HEK293 (cell line): ENCODE measurements around the gene NSUN6.
A peak's percentile ranks its signal among the peaks of the same experiment; 100 is the strongest.

Experiments
- CTCF ChIP-seq: fragments of 450-650 bp; formaldehyde crosslinking; IDR thresholded peaks from 2 replicates; pipeline ENCODE4 v1.5.1; 2016; ENCODE audit warnings: missing biosample characterization, missing genetic modification characterization
- ZNF112 ChIP-seq: fragments of 450-650 bp; formaldehyde crosslinking; IDR thresholded peaks from 2 replicates; pipeline ENCODE4 v1.5.0; 2017; ENCODE audit warnings: missing biosample characterization, missing genetic modification characterization
- ZNF16 ChIP-seq: fragments of 450-650 bp; formaldehyde crosslinking; IDR thresholded peaks from 2 replicates; pipeline ENCODE4 v1.5.1; 2016; ENCODE audit warnings: low read depth, missing biosample characterization, missing genetic modification characterization
- ZNF18 ChIP-seq: fragments of 450-650 bp; formaldehyde crosslinking; IDR thresholded peaks from 2 replicates; pipeline ENCODE4 v1.5.1; 2016; ENCODE audit warnings: missing biosample characterization, missing genetic modification characterization
- ZNF24 ChIP-seq: fragments of 450-650 bp; formaldehyde crosslinking; IDR thresholded peaks from 2 replicates; pipeline ENCODE4 v1.5.1; 2016; ENCODE audit warnings: missing biosample characterization, missing genetic modification characterization
- ZNF274 ChIP-seq, 2 experiments: fragments of 200-500 bp in 1 of 2; fragments of 450-650 bp in 1 of 2; sonication (Bioruptor generic) in 1 of 2; formaldehyde crosslinking in 1 of 2; IDR thresholded peaks; 2 replicates each; pipeline versions ENCODE4 v1.5.1 to v1.6.1; 2014 to 2016; ENCODE audit warnings: borderline replicate concordance in 1 of 2, inconsistent platforms in 1 of 2, low read length in 1 of 2, missing biosample characterization in 1 of 2, missing genetic modification characterization in 1 of 2
- ZNF426 ChIP-seq: fragments of 450-650 bp; formaldehyde crosslinking; IDR thresholded peaks from 2 replicates; pipeline ENCODE4 v1.5.1; 2017; ENCODE audit warnings: missing biosample characterization, missing genetic modification characterization, mild to moderate bottlenecking, inconsistent platforms, moderate library complexity
- ZNF501 ChIP-seq: fragments of 450-650 bp; formaldehyde crosslinking; IDR thresholded peaks from 2 replicates; pipeline ENCODE4 v1.5.1; 2016; ENCODE audit warnings: missing biosample characterization, missing genetic modification characterization
- ZNF585B ChIP-seq: fragments of 450-650 bp; formaldehyde crosslinking; IDR thresholded peaks from 2 replicates; pipeline ENCODE4 v1.5.1; 2016; ENCODE audit warnings: missing biosample characterization, missing genetic modification characterization
- ZNF701 ChIP-seq: fragments of 450-650 bp; formaldehyde crosslinking; IDR thresholded peaks from 2 replicates; pipeline ENCODE4 v1.5.1; 2016; ENCODE audit warnings: missing biosample characterization, missing genetic modification characterization
- ZNF747 ChIP-seq: fragments of 450-650 bp; formaldehyde crosslinking; IDR thresholded peaks from 2 replicates; pipeline ENCODE4 v1.5.1; 2016; ENCODE audit warnings: missing biosample characterization, missing genetic modification characterization
- TF ChIP-seq, protein P1 (sequence below): fragments of 450-650 bp; formaldehyde crosslinking; IDR thresholded peaks from 2 replicates; pipeline ENCODE4 v1.5.1; 2016; ENCODE audit warnings: missing biosample characterization, missing genetic modification characterization

DNA sequence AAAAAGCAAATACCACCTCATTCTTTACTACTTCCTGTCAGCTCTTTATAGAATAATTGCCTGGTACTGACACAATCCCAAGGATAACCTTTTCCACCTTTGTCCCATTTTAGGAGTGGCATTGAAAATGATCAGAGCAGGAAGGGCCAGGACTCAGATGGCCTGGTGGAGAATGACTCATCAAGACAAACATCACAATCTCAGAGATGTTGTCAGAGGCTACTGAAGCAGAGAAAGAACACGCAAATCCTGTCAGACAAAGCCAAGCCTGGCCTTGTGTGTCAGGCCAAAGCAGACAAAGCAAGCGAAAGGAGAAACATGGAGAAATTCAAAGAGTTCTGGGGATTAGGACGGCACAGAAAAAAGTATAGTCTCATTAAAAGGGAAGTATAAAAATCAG is 40.9 kb downstream of the NSUN6 start:
- TF ChIP-seq ZNF701 (tag by site-specific recombination) (no peak), ZNF18 (tag by site-specific recombination) (no peak), ZNF747 (tag by site-specific recombination) (no peak), ZNF112 (tag by site-specific recombination) (no peak), ZNF585B (tag by site-specific recombination) (no peak), ZNF16 (tag by site-specific recombination) (no peak), ZNF274 (IDR thresholded peaks at IDR 0.05; ENCODE audit: low read length) (no peak), ZNF274 (tag by site-specific recombination; IDR thresholded peaks at IDR 0.05; ENCODE audit: borderline replicate concordance) (no peak), ZNF24 (peak; percentile 48; the same call in 1 of the 2 replicates), CTCF (tag by site-specific recombination) (no peak), ZNF426 (tag by site-specific recombination) (no peak), ZNF501 (no peak)
- TF ChIP-seq, protein P1, sequence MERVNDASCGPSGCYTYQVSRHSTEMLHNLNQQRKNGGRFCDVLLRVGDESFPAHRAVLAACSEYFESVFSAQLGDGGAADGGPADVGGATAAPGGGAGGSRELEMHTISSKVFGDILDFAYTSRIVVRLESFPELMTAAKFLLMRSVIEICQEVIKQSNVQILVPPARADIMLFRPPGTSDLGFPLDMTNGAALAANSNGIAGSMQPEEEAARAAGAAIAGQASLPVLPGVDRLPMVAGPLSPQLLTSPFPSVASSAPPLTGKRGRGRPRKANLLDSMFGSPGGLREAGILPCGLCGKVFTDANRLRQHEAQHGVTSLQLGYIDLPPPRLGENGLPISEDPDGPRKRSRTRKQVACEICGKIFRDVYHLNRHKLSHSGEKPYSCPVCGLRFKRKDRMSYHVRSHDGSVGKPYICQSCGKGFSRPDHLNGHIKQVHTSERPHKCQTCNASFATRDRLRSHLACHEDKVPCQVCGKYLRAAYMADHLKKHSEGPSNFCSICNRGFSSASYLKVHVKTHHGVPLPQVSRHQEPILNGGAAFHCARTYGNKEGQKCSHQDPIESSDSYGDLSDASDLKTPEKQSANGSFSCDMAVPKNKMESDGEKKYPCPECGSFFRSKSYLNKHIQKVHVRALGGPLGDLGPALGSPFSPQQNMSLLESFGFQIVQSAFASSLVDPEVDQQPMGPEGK = no peak
